Activated T-cell treated with anti-CD3 and anti-CD28 coated beads, Interleukin-2, amount 50 U/mL, for 72 hours (primary cell): Measurements from ENCODE around the gene TRABD2B. TPM values are rescaled to one million over a fixed set of nuclear protein-coding genes. Genes with fewer than 3 reads are reported as not detected.

Experiments used
- total RNA-seq, 2 donors: library from RNA; stranded (reverse); gene quantifications; one replicate each; pipeline ENCODE4 v1.2.3, GENCODE V29; 2022

The TRABD2B gene
- total RNA-seq, 2 donors from 2014 or later, result not detected

Other genes starting within 250 kb of the TRABD2B start
- gene SLC5A9, start 225.3 kb upstream of the TRABD2B start, total RNA-seq, result not detected